Stimulated activated CD4-positive, alpha-beta T cell treated with anti-CD3 and anti-CD28 coated beads, TNF-alpha, amount 100 ng/mL, for 1 hour (primary cell): Measurements from ENCODE around the gene PPIH.
"Not testable (repeated sequence)": the region's sequence is repeated elsewhere in the genome, so short reads cannot be mapped to it uniquely, and the experiment has no call there.

ENCODE experiments used
- DNase-seq, 3 donors: peaks; one replicate each; pipeline ENCODE4 v3.0.0-alpha.2; 2020; ENCODE audit warnings: low read depth in 3 of 3, low spot score in 1 of 3

The PPIH gene

GRCh38 chr1:42657981-42658876, at the start of gene PPIH:
Gene PPIH, plus strand, starts transcription at chr1:42658423. Its CDS starts 24 bp downstream, at chr1:42658447.
- DNase-seq, result peak; percentile 71 to 87 (median 85)

GRCh38 chr1:42613803-42614131, 44.5 kb upstream of the PPIH start:
- no peak for DNase-seq

- DNase-seq, result no peak
Measured at GRCh38 chr1:42618866-42619265, 39.4 kb upstream of the PPIH start.

GRCh38 chr1:42620307-42620706, 37.9 kb upstream of the PPIH start:
- DNase-seq, result no peak

GRCh38 chr1:42621180-42621579, 37.0 kb upstream of the PPIH start:
- not testable (repeated sequence) for DNase-seq

- DNase-seq, result not testable (repeated sequence)
Measured at GRCh38 chr1:42627205-42627604, 31.0 kb upstream of the PPIH start.

- DNase-seq, result no peak
Measured at GRCh38 chr1:42639116-42639515, 19.1 kb upstream of the PPIH start.

- DNase-seq, result no peak
Measured at GRCh38 chr1:42646056-42646455, 12.2 kb upstream of the PPIH start.

GRCh38 chr1:42657201-42657600, 1.0 kb upstream of the PPIH start:
- DNase-seq, result no peak

GRCh38 chr1:42658877-42659337, 684 bp downstream of the PPIH start:
- DNase-seq, result no peak

GRCh38 chr1:42660907-42661500, 2.8 kb downstream of the PPIH start:
- DNase-seq, result no peak

GRCh38 chr1:42669936-42670335, 11.7 kb downstream of the PPIH start:
- DNase-seq, result no peak

- no peak for DNase-seq
Measured at GRCh38 chr1:42670425-42670824, 12.2 kb downstream of the PPIH start.

GRCh38 chr1:42674214-42674613, 16.0 kb downstream of the PPIH start:
- DNase-seq, result no peak

- DNase-seq, result no peak
Measured at GRCh38 chr1:42674682-42675081, 16.5 kb downstream of the PPIH start.

- DNase-seq, result no peak
Measured at GRCh38 chr1:42675467-42675866, 17.2 kb downstream of the PPIH start.

GRCh38 chr1:42676534-42677087, 18.4 kb downstream of the PPIH start:
- no peak for DNase-seq

GRCh38 chr1:42679364-42679983, 21.3 kb downstream of the PPIH start:
- no peak for DNase-seq

- no peak for DNase-seq
Measured at GRCh38 chr1:42680055-42680454, 21.8 kb downstream of the PPIH start.

GRCh38 chr1:42680921-42681683, 22.9 kb downstream of the PPIH start:
- DNase-seq, result no peak
